Peyer's patch (tissue), 4 donors: ENCODE measurements around the gene BAG1. TPM values are rescaled to one million over a fixed set of nuclear protein-coding genes. Genes with fewer than 3 reads are reported as not detected.

Experiments
- DNase-seq, 3 donors: peaks; one replicate each; pipeline ENCODE4 v3.0.0-alpha.2; 2017 to 2019
- H3K27ac ChIP-seq, 4 donors: fragments of 200-600 bp; sonication (generic); one replicate each; pipeline ENCODE4 v1.5.1; 2016 to 2019
- H3K27me3 ChIP-seq, 2 donors: fragments of 200-600 bp; sonication (generic); one replicate each; pipeline ENCODE4 v1.5.1; 2019
- H3K36me3 ChIP-seq, 3 donors: fragments of 200-600 bp; sonication (generic); one replicate each; pipeline ENCODE4 v1.5.1; 2016 to 2019
- H3K4me1 ChIP-seq, 4 donors: fragments of 200-600 bp; sonication (generic); one replicate each; pipeline ENCODE4 v1.5.1; 2016 to 2019
- H3K4me3 ChIP-seq, 4 donors: fragments of 200-600 bp; sonication (generic); 1 replicate in 3 of 4; 2 replicates in 1 of 4; pipeline ENCODE4 v1.5.1; 2016 to 2019; ENCODE audit warnings: mild to moderate bottlenecking in 1 of 4
- H3K9me3 ChIP-seq, 4 donors: fragments of 200-600 bp; sonication (generic); one replicate each; pipeline ENCODE4 v1.5.1; 2016 to 2019; ENCODE audit warnings: mild to moderate bottlenecking in 1 of 4
- CTCF ChIP-seq, 6 experiments: fragments of 450-650 bp in 4 of 6; fragments of 200-600 bp in 2 of 6; sonication (generic) in 1 of 6; IDR thresholded peaks; one replicate each; pipeline ENCODE4 v1.5.1; 2017 to 2019; ENCODE audit warnings: antibody characterized with exemption in 6 of 6, mild to moderate bottlenecking in 3 of 6, moderate library complexity in 1 of 6
- POLR2A ChIP-seq, 2 donors: fragments of 450-650 bp; IDR thresholded peaks; one replicate each; pipeline ENCODE4 v1.5.1; 2017; ENCODE audit warnings: antibody characterized with exemption in 2 of 2, mild to moderate bottlenecking in 2 of 2, moderate library complexity in 2 of 2
- total RNA-seq, 4 donors: library from RNA; depleted of rRNA; stranded (reverse); fragments of >200 nt; gene quantifications; one replicate each; pipeline ENCODE4 v1.1.0, GENCODE V29; 2016

The BAG1 gene
- total RNA-seq, 4 donors from 2014 or later = 36.2 to 61.1 (median 56.4) TPM

DNA sequence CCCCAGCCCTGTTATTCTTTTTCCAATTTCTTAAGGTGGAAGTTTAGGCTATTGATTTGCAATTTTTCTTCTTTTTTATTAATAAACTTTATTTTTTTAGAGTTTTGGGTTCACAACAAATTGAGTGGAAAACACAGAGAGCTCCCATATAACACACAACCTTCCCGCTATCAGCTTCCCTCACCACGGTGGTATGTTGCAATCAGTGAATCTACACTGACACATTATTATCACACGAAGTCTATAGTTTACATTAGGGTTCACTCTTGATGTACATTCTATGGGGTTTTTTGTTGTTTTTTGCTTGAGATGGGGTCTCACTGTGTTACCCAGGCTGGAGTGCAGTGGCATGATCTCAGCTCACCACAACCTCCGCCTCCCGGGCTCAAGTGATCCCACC lies 21.0 kb upstream of the BAG1 start:
- Histone ChIP-seq H3K36me3 (peaks cover 0 to 27% (median 0%) of the 10 kb centered on the region in 3 donors), H3K4me1 (peaks cover 0 to 15% (median 2%) of the 10 kb centered on the region in 4 donors), H3K4me3 (no peak overlapping the region), H3K27ac (no peak overlapping the region), H3K27me3 (no peaks in the 10 kb centered on the region), H3K9me3 (no peaks in the 10 kb centered on the region)
- DNase-seq = no peak
- no peak for TF ChIP-seq CTCF (IDR thresholded peaks at IDR 0.05)

DNA sequence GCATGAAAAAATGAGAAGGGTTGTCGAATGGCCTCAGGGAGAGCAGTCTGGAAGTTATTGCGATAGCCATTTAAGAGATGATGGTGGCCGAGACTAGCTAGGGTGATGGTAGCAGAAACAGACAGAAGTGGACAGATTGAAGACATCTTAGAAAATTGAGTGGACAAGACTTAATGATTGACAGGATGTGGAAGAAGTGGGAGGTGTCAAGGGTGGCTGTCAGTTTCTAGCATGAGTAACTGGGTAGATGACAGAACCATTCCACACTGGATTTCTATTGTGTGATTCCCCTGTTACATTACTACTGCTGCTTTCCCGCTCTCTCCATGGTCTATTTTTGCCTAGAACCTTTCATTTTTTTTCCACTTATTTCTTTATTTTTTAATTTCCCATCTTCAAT lies 13.0 kb upstream of the BAG1 start:
- Histone ChIP-seq H3K27ac (no peak overlapping the region), H3K9me3 (no peaks in the 10 kb centered on the region), H3K4me1 (no peaks in the 10 kb centered on the region), H3K36me3 (peaks cover 0 to 93% (median 6%) of the 10 kb centered on the region in 3 donors), H3K27me3 (no peaks in the 10 kb centered on the region), H3K4me3 (no peak overlapping the region)
- TF ChIP-seq CTCF (IDR thresholded peaks at IDR 0.05) = no peak
- TF ChIP-seq POLR2A (IDR thresholded peaks at IDR 0.05) = no peak
- no peak for DNase-seq

- Histone ChIP-seq H3K9me3 (no peaks in the 10 kb centered on the region), H3K4me3 (no peak overlapping the region), H3K4me1 (no peaks in the 10 kb centered on the region), H3K27ac (no peak overlapping the region), H3K27me3 (no peaks in the 10 kb centered on the region), H3K36me3 (peaks cover 0 to 89% (median 6%) of the 10 kb centered on the region in 3 donors)
- DNase-seq = no peak
- TF ChIP-seq CTCF (IDR thresholded peaks at IDR 0.05) (no peak), POLR2A (IDR thresholded peaks at IDR 0.05) (no peak)
Observed at GRCh38 chr9:33273972-33274328, 9.4 kb upstream of the BAG1 start.

GRCh38 chr9:33273266-33273971 lies 8.9 kb upstream of the BAG1 start:
- no peaks in the 10 kb centered on the region for H3K4me1 ChIP-seq
- no peaks in the 10 kb centered on the region for H3K27me3 ChIP-seq
- peaks cover 0 to 89% (median 6%) of the 10 kb centered on the region in 3 donors for H3K36me3 ChIP-seq
- H3K9me3 ChIP-seq = no peaks in the 10 kb centered on the region
- peak overlapping the region in 1 of 4 donors; percentile 74 for H3K27ac ChIP-seq
- no peak overlapping the region for H3K4me3 ChIP-seq
- no peak for TF ChIP-seq CTCF (IDR thresholded peaks at IDR 0.05)
- no peak for DNase-seq

GRCh38 chr9:33272061-33272460 lies 7.6 kb upstream of the BAG1 start:
- Histone ChIP-seq H3K4me3 (no peak overlapping the region), H3K27ac (peak overlapping the region in 3 of 4 donors; percentile 9 to 75 (median 74)), H3K9me3 (no peaks in the 10 kb centered on the region), H3K27me3 (no peaks in the 10 kb centered on the region), H3K4me1 (peaks cover 0 to under 1% (median 0%) of the 10 kb centered on the region in 4 donors), H3K36me3 (peaks cover 0 to 89% (median 3%) of the 10 kb centered on the region in 3 donors)
- DNase-seq = peak in 1 of 3 donors; percentile 80
- TF ChIP-seq POLR2A (IDR thresholded peaks at IDR 0.05) = no peak
- no peak for TF ChIP-seq CTCF (IDR thresholded peaks at IDR 0.05)
